ENCODE results near the gene FOXRED1. TPM values are rescaled to one million over a fixed set of nuclear protein-coding genes. Genes with fewer than 3 reads are reported as not detected.

The FOXRED1 gene
- polyA plus RNA-seq, 6 donors from 2014 or later = 15.8 to 39.0 (median 19.8) TPM

GRCh38 chr11:126327281-126328000 is 58.5 kb downstream of the FOXRED1 start:
- peaks cover 2 to 16% of the 10 kb centered on the region in 2 donors for H3K36me3 Mint-ChIP-seq
- H3K4me1 Mint-ChIP-seq = peaks cover 3 to 19% (median 17%) of the 10 kb centered on the region in 3 donors
- H3K27me3 Mint-ChIP-seq = no peaks in the 10 kb centered on the region
- DNase-seq (no peak), ATAC-seq (ENCODE audit: low read depth in 2 of 2) (no peak)
- H3K4me3 Mint-ChIP-seq = no peak overlapping the region
- peak overlapping the region in 1 of 6 donors; percentile 42 for H3K27ac Mint-ChIP-seq
- no peaks in the 10 kb centered on the region for H3K9me3 Mint-ChIP-seq

Other genes starting within 250 kb of the FOXRED1 start
- not detected for gene CDON, start 206.3 kb upstream of the FOXRED1 start, polyA plus RNA-seq (ENCODE audit: low read depth in 6 of 6)
- gene RPUSD4, start 57.5 kb upstream of the FOXRED1 start, polyA plus RNA-seq (ENCODE audit: low read depth in 6 of 6) = 10 to 100 TPM; 15.5 to 21.1 (median 18.3) TPM
- gene FAM118B, start 57.4 kb upstream of the FOXRED1 start, polyA plus RNA-seq (ENCODE audit: low read depth in 6 of 6) = 10 to 100 TPM in 5 of 6 donors, 1 to 10 TPM in 1; 9.7 to 15.2 (median 11.8) TPM
- gene SRPRA, start 259 bp upstream of the FOXRED1 start, polyA plus RNA-seq (ENCODE audit: low read depth in 6 of 6) = 100 to 1,000 TPM in 1 of 6 donors, 10 to 100 TPM in 5; 55.5 to 102 (median 80.5) TPM
- 10 to 100 TPM in 3 of 6 donors, 1 to 10 TPM in 3; 4.9 to 11.2 (median 9.9) TPM for gene TIRAP, start 13.9 kb downstream of the FOXRED1 start, polyA plus RNA-seq (ENCODE audit: low read depth in 6 of 6)
- gene DCPS, start 34.9 kb downstream of the FOXRED1 start, polyA plus RNA-seq (ENCODE audit: low read depth in 6 of 6) = 10 to 100 TPM; 28.4 to 49.1 (median 39.5) TPM
- gene ST3GAL4, start 86.5 kb downstream of the FOXRED1 start, polyA plus RNA-seq (ENCODE audit: low read depth in 6 of 6) = 1 to 10 TPM in 2 of 6 donors, under 1 TPM in 1, not detected in 3; 0.32 to 1.3 (median 1.2) TPM

Data from naive B cell (primary cell).